ENCODE data around the gene BRPF1. TPM values are rescaled to one million over a fixed set of nuclear protein-coding genes. Genes with fewer than 3 reads are reported as not detected.
A peak's percentile ranks its signal among the peaks of the same experiment; 100 is the strongest.

Gene BRPF1
- total and polyA plus RNA-seq, 10 of the 15 experiments (the other 5 are each of a cell fraction or from before 2014, with no cell fraction given), result 1.2 to 25.3 (median 13.6) TPM

DNA sequence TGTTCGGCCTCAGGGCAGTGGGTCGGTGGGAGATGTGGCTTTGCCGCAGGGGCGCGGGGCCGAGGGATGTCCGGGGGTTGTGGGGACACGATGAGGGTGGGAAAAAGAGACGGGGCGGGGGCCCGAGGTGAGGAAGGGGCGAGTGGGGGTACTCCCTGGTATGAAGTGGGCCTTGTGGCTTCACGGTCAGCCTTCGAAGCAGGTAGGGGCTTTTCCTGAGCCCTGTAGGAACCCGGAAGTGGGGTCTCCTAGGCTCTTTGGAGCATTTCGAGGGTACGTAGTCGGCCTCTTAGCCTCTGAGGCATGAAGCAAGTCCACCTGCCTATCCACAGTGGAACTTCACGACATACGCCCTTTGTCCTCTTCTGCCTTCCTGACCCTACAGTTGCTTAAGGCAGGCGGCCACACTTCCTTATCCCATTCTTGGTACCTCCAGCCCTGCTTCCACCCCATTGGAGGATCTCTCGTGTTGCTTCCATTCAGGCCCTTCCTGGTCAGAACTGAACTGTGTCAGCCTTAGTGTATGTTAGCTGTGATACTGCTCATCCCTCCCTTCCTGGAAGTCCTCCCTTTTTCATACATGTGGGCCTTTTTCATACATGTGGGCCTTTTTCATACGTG is 61.7 kb downstream of the BRPF1 start (continued):
- TF ChIP-seq ZNF24 (IDR thresholded peaks at IDR 0.05) (no peak), BHLHE40 (IDR thresholded peaks at IDR 0.05; ENCODE audit: borderline replicate concordance in 1 of 2, low read depth in 2 of 2, low read length in 1 of 2) (no peak), BRCA1 (IDR thresholded peaks at IDR 0.05; ENCODE audit: low read depth, low read length) (no peak), ESRRA (IDR thresholded peaks at IDR 0.05; ENCODE audit: low read length) (no peak), SMAD5 (IDR thresholded peaks at IDR 0.05; ENCODE audit: low read depth) (peak; percentile 12; the same call in 1 of the 2 replicates), YY1 (IDR thresholded peaks at IDR 0.05; ENCODE audit: low read depth, low read length) (0 out of 2 replicates have a peak, but pooled peaks have one; percentile 8), MTA2 (IDR thresholded peaks at IDR 0.05; ENCODE audit: low read depth) (no peak), BCL11A (IDR thresholded peaks at IDR 0.05; ENCODE audit: low read depth, low read length) (no peak), IRF4 (IDR thresholded peaks at IDR 0.05; ENCODE audit: low read depth, low read length) (0 out of 2 replicates have a peak, but pooled peaks have one; percentile 6), BACH1 (IDR thresholded peaks at IDR 0.05; ENCODE audit: borderline replicate concordance) (no peak)
- TF ChIP-seq, protein P1, sequence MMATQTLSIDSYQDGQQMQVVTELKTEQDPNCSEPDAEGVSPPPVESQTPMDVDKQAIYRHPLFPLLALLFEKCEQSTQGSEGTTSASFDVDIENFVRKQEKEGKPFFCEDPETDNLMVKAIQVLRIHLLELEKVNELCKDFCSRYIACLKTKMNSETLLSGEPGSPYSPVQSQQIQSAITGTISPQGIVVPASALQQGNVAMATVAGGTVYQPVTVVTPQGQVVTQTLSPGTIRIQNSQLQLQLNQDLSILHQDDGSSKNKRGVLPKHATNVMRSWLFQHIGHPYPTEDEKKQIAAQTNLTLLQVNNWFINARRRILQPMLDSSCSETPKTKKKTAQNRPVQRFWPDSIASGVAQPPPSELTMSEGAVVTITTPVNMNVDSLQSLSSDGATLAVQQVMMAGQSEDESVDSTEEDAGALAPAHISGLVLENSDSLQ (IDR thresholded peaks at IDR 0.05), result no peak
- TF ChIP-seq, protein P2, sequence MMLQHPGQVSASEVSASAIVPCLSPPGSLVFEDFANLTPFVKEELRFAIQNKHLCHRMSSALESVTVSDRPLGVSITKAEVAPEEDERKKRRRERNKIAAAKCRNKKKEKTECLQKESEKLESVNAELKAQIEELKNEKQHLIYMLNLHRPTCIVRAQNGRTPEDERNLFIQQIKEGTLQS (IDR thresholded peaks at IDR 0.05; ENCODE audit: borderline replicate concordance, extremely low read depth, low read depth, low read length), result no peak
- TF ChIP-seq, protein P3, sequence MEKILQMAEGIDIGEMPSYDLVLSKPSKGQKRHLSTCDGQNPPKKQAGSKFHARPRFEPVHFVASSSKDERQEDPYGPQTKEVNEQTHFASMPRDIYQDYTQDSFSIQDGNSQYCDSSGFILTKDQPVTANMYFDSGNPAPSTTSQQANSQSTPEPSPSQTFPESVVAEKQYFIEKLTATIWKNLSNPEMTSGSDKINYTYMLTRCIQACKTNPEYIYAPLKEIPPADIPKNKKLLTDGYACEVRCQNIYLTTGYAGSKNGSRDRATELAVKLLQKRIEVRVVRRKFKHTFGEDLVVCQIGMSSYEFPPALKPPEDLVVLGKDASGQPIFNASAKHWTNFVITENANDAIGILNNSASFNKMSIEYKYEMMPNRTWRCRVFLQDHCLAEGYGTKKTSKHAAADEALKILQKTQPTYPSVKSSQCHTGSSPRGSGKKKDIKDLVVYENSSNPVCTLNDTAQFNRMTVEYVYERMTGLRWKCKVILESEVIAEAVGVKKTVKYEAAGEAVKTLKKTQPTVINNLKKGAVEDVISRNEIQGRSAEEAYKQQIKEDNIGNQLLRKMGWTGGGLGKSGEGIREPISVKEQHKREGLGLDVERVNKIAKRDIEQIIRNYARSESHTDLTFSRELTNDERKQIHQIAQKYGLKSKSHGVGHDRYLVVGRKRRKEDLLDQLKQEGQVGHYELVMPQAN (conservative IDR thresholded peaks at IDR 0.05), result 0 out of 2 replicates have a peak, but pooled peaks have one; percentile 64

Data from GM12878 (cell line).